ENCODE results near the gene ENTPD8.

The ENTPD8 gene

GRCh38 chr9:137406085-137406760 lies 34.9 kb downstream of the ENTPD8 start:
- TF ChIP-seq CTCF (IDR thresholded peaks at IDR 0.05; ENCODE audit: poor library complexity, severe bottlenecking): no peak
- H3K4me3 ChIP-seq (ENCODE audit: severe bottlenecking): no peak overlapping the region
- DNase-seq (ENCODE audit: low spot score) (no peak), ATAC-seq (ENCODE audit: low read depth) (no peak)
- H3K9me3 ChIP-seq (ENCODE audit: severe bottlenecking): no peaks in the 10 kb centered on the region
- H3K27me3 ChIP-seq (ENCODE audit: insufficient read depth, poor library complexity, severe bottlenecking): no peaks in the 10 kb centered on the region
- H3K27ac ChIP-seq (ENCODE audit: poor library complexity, severe bottlenecking): no peak overlapping the region
- H3K4me1 ChIP-seq (ENCODE audit: insufficient read depth, poor library complexity, severe bottlenecking): peaks cover 8% of the 10 kb centered on the region
- H3K36me3 ChIP-seq (ENCODE audit: low read depth): no peaks in the 10 kb centered on the region

GRCh38 chr9:137405677-137406081 lies 35.5 kb downstream of the ENTPD8 start:
- DNase-seq (ENCODE audit: low spot score) (no peak), ATAC-seq (ENCODE audit: low read depth) (peak; percentile 30; the same call in 2 of the 3 replicates)
- Histone ChIP-seq H3K4me1 (ENCODE audit: insufficient read depth, poor library complexity, severe bottlenecking) (peaks cover 2% of the 10 kb centered on the region), H3K9me3 (ENCODE audit: severe bottlenecking) (no peaks in the 10 kb centered on the region), H3K27ac (ENCODE audit: poor library complexity, severe bottlenecking) (no peak overlapping the region), H3K36me3 (ENCODE audit: low read depth) (no peaks in the 10 kb centered on the region), H3K27me3 (ENCODE audit: insufficient read depth, poor library complexity, severe bottlenecking) (no peaks in the 10 kb centered on the region), H3K4me3 (ENCODE audit: severe bottlenecking) (no peak overlapping the region)
- no peak for TF ChIP-seq CTCF (IDR thresholded peaks at IDR 0.05; ENCODE audit: poor library complexity, severe bottlenecking)

GRCh38 chr9:137404961-137405567 lies 36.1 kb downstream of the ENTPD8 start:
- Histone ChIP-seq H3K4me3 (ENCODE audit: severe bottlenecking) (no peak overlapping the region), H3K9me3 (ENCODE audit: severe bottlenecking) (no peaks in the 10 kb centered on the region), H3K36me3 (ENCODE audit: low read depth) (no peaks in the 10 kb centered on the region), H3K4me1 (ENCODE audit: insufficient read depth, poor library complexity, severe bottlenecking) (no peaks in the 10 kb centered on the region), H3K27me3 (ENCODE audit: insufficient read depth, poor library complexity, severe bottlenecking) (no peaks in the 10 kb centered on the region), H3K27ac (ENCODE audit: poor library complexity, severe bottlenecking) (no peak overlapping the region)
- ATAC-seq (ENCODE audit: low read depth): no peak
- TF ChIP-seq CTCF (IDR thresholded peaks at IDR 0.05; ENCODE audit: poor library complexity, severe bottlenecking): no peak
- no peak for DNase-seq (ENCODE audit: low spot score)

- no peaks in the 10 kb centered on the region for H3K36me3 ChIP-seq (ENCODE audit: low read depth)
- no peaks in the 10 kb centered on the region for H3K27me3 ChIP-seq (ENCODE audit: insufficient read depth, poor library complexity, severe bottlenecking)
- no peaks in the 10 kb centered on the region for H3K4me1 ChIP-seq (ENCODE audit: insufficient read depth, poor library complexity, severe bottlenecking)
- no peak overlapping the region for H3K27ac ChIP-seq (ENCODE audit: poor library complexity, severe bottlenecking)
- no peaks in the 10 kb centered on the region for H3K9me3 ChIP-seq (ENCODE audit: severe bottlenecking)
- no peak overlapping the region for H3K4me3 ChIP-seq (ENCODE audit: severe bottlenecking)
- ATAC-seq (ENCODE audit: low read depth): no peak
- no peak for DNase-seq (ENCODE audit: low spot score)
- TF ChIP-seq CTCF (IDR thresholded peaks at IDR 0.05; ENCODE audit: poor library complexity, severe bottlenecking): no peak
Observed at GRCh38 chr9:137403269-137403668, 37.9 kb downstream of the ENTPD8 start.

GRCh38 chr9:137402746-137403145 lies 38.4 kb downstream of the ENTPD8 start:
- H3K27ac ChIP-seq (ENCODE audit: poor library complexity, severe bottlenecking): no peak overlapping the region
- ATAC-seq (ENCODE audit: low read depth) (no peak), DNase-seq (ENCODE audit: low spot score) (no peak)
- no peak for TF ChIP-seq CTCF (IDR thresholded peaks at IDR 0.05; ENCODE audit: poor library complexity, severe bottlenecking)
- H3K36me3 ChIP-seq (ENCODE audit: low read depth): no peaks in the 10 kb centered on the region
- no peak overlapping the region for H3K4me3 ChIP-seq (ENCODE audit: severe bottlenecking)
- no peaks in the 10 kb centered on the region for H3K27me3 ChIP-seq (ENCODE audit: insufficient read depth, poor library complexity, severe bottlenecking)
- H3K9me3 ChIP-seq (ENCODE audit: severe bottlenecking): no peaks in the 10 kb centered on the region
- no peaks in the 10 kb centered on the region for H3K4me1 ChIP-seq (ENCODE audit: insufficient read depth, poor library complexity, severe bottlenecking)
